ENCODE results near the gene SDK1.

- TF ChIP-seq CTCF (conservative IDR thresholded peaks at IDR 0.05; ENCODE audit: low read depth in 2 of 2), result no peak
- TF ChIP-seq EZH2 (IDR thresholded peaks at IDR 0.05; ENCODE audit: low read depth, unreplicated experiment), result no peak
- no peak for TF ChIP-seq CREB1 (CRISPR knock-in tag; IDR thresholded peaks at IDR 0.05; ENCODE audit: low read depth)
- no peak for TF ChIP-seq EZH2phosphoT487 (IDR thresholded peaks at IDR 0.05; ENCODE audit: unreplicated experiment)
- TF ChIP-seq REST (IDR thresholded peaks at IDR 0.05; ENCODE audit: unreplicated experiment), result no peak
- TF ChIP-seq POLR2AphosphoS5 (IDR thresholded peaks at IDR 0.05; ENCODE audit: low read depth), result no peak
- no peak for TF ChIP-seq ZNF114 (CRISPR knock-in tag; IDR thresholded peaks at IDR 0.05)
- no peak for TF ChIP-seq NANOG (IDR thresholded peaks at IDR 0.05; ENCODE audit: borderline replicate concordance)
Measured at GRCh38 chr7:3374239-3374638, 73.2 kb downstream of the SDK1 start.

Data from GM23338 (cell line).